Glomerular visceral epithelial cell (primary cell): Measurements from ENCODE around the gene ENOX2.
A peak's percentile ranks its signal among the peaks of the same experiment; 100 is the strongest.
"Not testable (repeated sequence)": the region's sequence is repeated elsewhere in the genome, so short reads cannot be mapped to it uniquely, and the experiment has no call there.

Experiments
- DNase-seq: peaks from one replicate; pipeline ENCODE4 v3.0.0-alpha.2; 2016; ENCODE audit errors: extremely low spot score

ENOX2 gene

GRCh38 chrX:130828641-130829040 lies 74.4 kb downstream of the ENOX2 start:
- no peak for DNase-seq

GRCh38 chrX:130827648-130828047 lies 75.4 kb downstream of the ENOX2 start:
- no peak for DNase-seq

GRCh38 chrX:130826249-130826648 lies 76.8 kb downstream of the ENOX2 start:
- DNase-seq = no peak

- DNase-seq = no peak
Measured at GRCh38 chrX:130825525-130825924, 77.5 kb downstream of the ENOX2 start.

- not testable (repeated sequence) for DNase-seq
Measured at GRCh38 chrX:130819367-130819766, 83.6 kb downstream of the ENOX2 start.

- not testable (repeated sequence) for DNase-seq
Measured at GRCh38 chrX:130813932-130814331, 89.1 kb downstream of the ENOX2 start.

- DNase-seq = no peak
Measured at GRCh38 chrX:130810561-130810960, 92.4 kb downstream of the ENOX2 start.

GRCh38 chrX:130805903-130806302 lies 97.1 kb downstream of the ENOX2 start:
- no peak for DNase-seq

- no peak for DNase-seq
Measured at GRCh38 chrX:130803537-130803936, 99.5 kb downstream of the ENOX2 start.

- no peak for DNase-seq
Measured at GRCh38 chrX:130801901-130802300, 101.1 kb downstream of the ENOX2 start.

- DNase-seq = no peak
Measured at GRCh38 chrX:130799393-130799792, 103.6 kb downstream of the ENOX2 start.

GRCh38 chrX:130793975-130794374 lies 109.0 kb downstream of the ENOX2 start:
- DNase-seq = no peak

- DNase-seq = not testable (repeated sequence)
Measured at GRCh38 chrX:130791870-130792269, 111.1 kb downstream of the ENOX2 start.

- no peak for DNase-seq
Measured at GRCh38 chrX:130789793-130790192, 113.2 kb downstream of the ENOX2 start.

GRCh38 chrX:130788786-130789581 lies 114.0 kb downstream of the ENOX2 start:
- no peak for DNase-seq

- DNase-seq = no peak
Measured at GRCh38 chrX:130786030-130786429, 117.0 kb downstream of the ENOX2 start.

- no peak for DNase-seq
Measured at GRCh38 chrX:130778773-130779172, 124.2 kb downstream of the ENOX2 start.

- no peak for DNase-seq
Measured at GRCh38 chrX:130775849-130776248, 127.2 kb downstream of the ENOX2 start.

GRCh38 chrX:130772776-130773143 lies 130.2 kb downstream of the ENOX2 start:
- DNase-seq = no peak

- DNase-seq = peak; percentile 9
Measured at GRCh38 chrX:130772105-130772775, 130.8 kb downstream of the ENOX2 start.

GRCh38 chrX:130771648-130772047 lies 131.4 kb downstream of the ENOX2 start:
- DNase-seq = no peak

GRCh38 chrX:130771230-130771629 lies 131.8 kb downstream of the ENOX2 start:
- DNase-seq = no peak

GRCh38 chrX:130770615-130771014 lies 132.4 kb downstream of the ENOX2 start:
- peak; percentile 54 for DNase-seq
